WTC11 (cell line): Measurements from ENCODE around the gene KCND3. TPM values are rescaled to one million over a fixed set of nuclear protein-coding genes. Genes with fewer than 3 reads are reported as not detected.

Source experiments
- ATAC-seq: fragments of 200-7000 bp; cut with Tn5 transposase; 2 replicates; pipeline ENCODE4 v1.10.0; 2021; ENCODE audit warnings: mild to moderate bottlenecking, moderate library complexity
- CTCF ChIA-PET: fragments of 300-600 bp; sonication (Branson Sonifier 250); formaldehyde crosslinking; loops from one replicate; lab custom pipeline; 2021; ENCODE audit warnings: antibody characterized with exemption; lab: Charles Lee
- POLR2A ChIA-PET: fragments of 350-600 bp; sonication (Branson Sonifier 250); formaldehyde crosslinking; loops from one replicate; lab custom pipeline; 2021; ENCODE audit warnings: antibody characterized with exemption; lab: Charles Lee
- DNase-seq: peaks from one replicate; pipeline ENCODE4 v3.0.0; 2021; ENCODE audit warnings: low spot score
- H3K27ac Mint-ChIP-seq: 2 replicates; pipeline ENCODE4 v1.8.0; 2021; ENCODE audit warnings: mixed read lengths
- H3K27me3 Mint-ChIP-seq: 2 replicates; pipeline ENCODE4 v1.8.0; 2021; ENCODE audit warnings: low read depth, mild to moderate bottlenecking, moderate library complexity, mixed read lengths
- H3K36me3 Mint-ChIP-seq: 2 replicates; pipeline ENCODE4 v1.8.0; 2021; ENCODE audit warnings: mixed read lengths
- H3K4me1 Mint-ChIP-seq: 2 replicates; pipeline ENCODE4 v1.8.0; 2022; ENCODE audit warnings: mixed read lengths
- H3K4me3 Mint-ChIP-seq: 2 replicates; pipeline ENCODE4 v1.8.0; 2021; ENCODE audit warnings: mild to moderate bottlenecking, moderate library complexity, mixed read lengths
- H3K9me3 Mint-ChIP-seq: 2 replicates; pipeline ENCODE4 v1.8.0; 2021; ENCODE audit warnings: mixed read lengths
- CBFB ChIP-seq: sonication (generic); formaldehyde crosslinking; IDR thresholded peaks from 2 replicates; pipeline ENCODE4 v1.8.1; 2022; ENCODE audit warnings: mild to moderate bottlenecking, low read depth, missing genetic modification reagents
- CREB1 ChIP-seq: sonication (generic); formaldehyde crosslinking; IDR thresholded peaks from 2 replicates; pipeline ENCODE4 v1.8.0; 2023; ENCODE audit warnings: mild to moderate bottlenecking, missing genetic modification reagents
- CREM ChIP-seq: sonication (generic); formaldehyde crosslinking; IDR thresholded peaks from 2 replicates; pipeline ENCODE4 v1.8.1; 2022; ENCODE audit warnings: mild to moderate bottlenecking, missing genetic modification reagents, moderate library complexity
- CTCF ChIP-seq: fragments of 200-600 bp; IDR thresholded peaks from 2 replicates; pipeline ENCODE4 v1.8.0; 2022; ENCODE audit warnings: antibody characterized with exemption
- ELF4 ChIP-seq: sonication (generic); formaldehyde crosslinking; IDR thresholded peaks from 2 replicates; pipeline ENCODE4 v1.8.1; 2022; ENCODE audit warnings: low read depth, mild to moderate bottlenecking, moderate library complexity, missing genetic modification reagents
- FOXJ3 ChIP-seq: sonication (generic); formaldehyde crosslinking; IDR thresholded peaks from 2 replicates; pipeline ENCODE4 v1.9.0; 2021; ENCODE audit warnings: missing genetic modification reagents, mild to moderate bottlenecking, borderline replicate concordance
- FOXP1 ChIP-seq: sonication (generic); formaldehyde crosslinking; IDR thresholded peaks from 2 replicates; pipeline ENCODE4 v1.8.0; 2022; ENCODE audit warnings: missing genetic modification reagents, mild to moderate bottlenecking, moderate library complexity, borderline replicate concordance
- GTF2I ChIP-seq: fragments of 250-450 bp; sonication (Bioruptor Pico); conservative IDR thresholded peaks from 2 replicates; pipeline ENCODE4 v1.4.0; 2021; ENCODE audit warnings: mild to moderate bottlenecking
- JAZF1 ChIP-seq: fragments of 250-450 bp; sonication (Bioruptor Pico); IDR thresholded peaks from 2 replicates; pipeline ENCODE4 v1.9.0; 2021; ENCODE audit warnings: moderate library complexity, mild to moderate bottlenecking, inconsistent platforms
- JUN ChIP-seq: sonication (generic); formaldehyde crosslinking; IDR thresholded peaks from 2 replicates; pipeline ENCODE4 v1.8.0; 2023; ENCODE audit warnings: mild to moderate bottlenecking, missing genetic modification reagents
- MXD4 ChIP-seq: fragments of 250-450 bp; sonication (Bioruptor Pico); IDR thresholded peaks from 2 replicates; pipeline ENCODE4 v1.8.0; 2021; ENCODE audit warnings: mild to moderate bottlenecking, moderate library complexity, borderline replicate concordance
- NFATC4 ChIP-seq: fragments of 250-450 bp; sonication (Bioruptor Pico); IDR thresholded peaks from 2 replicates; pipeline ENCODE4 v1.9.0; 2021; ENCODE audit warnings: mild to moderate bottlenecking
- PRDM15 ChIP-seq: sonication (generic); formaldehyde crosslinking; IDR thresholded peaks from 2 replicates; pipeline ENCODE4 v1.8.0; 2022; ENCODE audit warnings: missing genetic modification reagents
- PREB ChIP-seq: sonication (generic); formaldehyde crosslinking; IDR thresholded peaks from 2 replicates; pipeline ENCODE4 v1.8.1; 2022; ENCODE audit warnings: mild to moderate bottlenecking, missing genetic modification reagents, moderate library complexity, borderline replicate concordance
- RELA ChIP-seq: sonication (generic); formaldehyde crosslinking; IDR thresholded peaks from 2 replicates; pipeline ENCODE4 v1.8.1; 2022; ENCODE audit warnings: missing genetic modification reagents, mild to moderate bottlenecking, borderline replicate concordance
- RORB ChIP-seq: fragments of 250-450 bp; sonication (Bioruptor Pico); IDR thresholded peaks from 2 replicates; pipeline ENCODE4 v1.9.0; 2021; ENCODE audit warnings: mild to moderate bottlenecking
- SOX15 ChIP-seq: fragments of 250-450 bp; sonication (Bioruptor Pico); IDR thresholded peaks from 2 replicates; pipeline ENCODE4 v1.9.0; 2021; ENCODE audit warnings: mild to moderate bottlenecking
- SP1 ChIP-seq: sonication (generic); formaldehyde crosslinking; conservative IDR thresholded peaks from 2 replicates; pipeline ENCODE4 v1.8.1; 2022; ENCODE audit warnings: missing genetic modification reagents
- STAT6 ChIP-seq: sonication (generic); formaldehyde crosslinking; conservative IDR thresholded peaks from 2 replicates; pipeline ENCODE4 v1.8.1; 2023; ENCODE audit warnings: mild to moderate bottlenecking, low read depth, missing genetic modification reagents, moderate library complexity
- TEAD4 ChIP-seq: sonication (generic); formaldehyde crosslinking; IDR thresholded peaks from 2 replicates; pipeline ENCODE4 v1.8.0; 2022; ENCODE audit warnings: mild to moderate bottlenecking, missing genetic modification reagents
- ZNF416 ChIP-seq: fragments of 250-450 bp; sonication (Bioruptor Pico); IDR thresholded peaks from 2 replicates; pipeline ENCODE4 v1.9.0; 2021; ENCODE audit warnings: mild to moderate bottlenecking, inconsistent platforms
- ZNF671 ChIP-seq: fragments of 250-450 bp; sonication (Bioruptor Pico); IDR thresholded peaks from 2 replicates; pipeline ENCODE4 v1.8.0; 2021; ENCODE audit warnings: mild to moderate bottlenecking
- total RNA-seq: library from RNA; stranded (reverse); gene quantifications from 3 replicates; pipeline ENCODE4 v1.2.3, GENCODE V29; 2021
- TF ChIP-seq, protein P1 (sequence below): sonication (generic); formaldehyde crosslinking; IDR thresholded peaks from 2 replicates; pipeline ENCODE4 v1.8.0; 2023; ENCODE audit warnings: mild to moderate bottlenecking, missing genetic modification reagents

KCND3 gene
- total RNA-seq, 1 experiment from 2014 or later = 0.35 TPM

GRCh38 chr1:111968511-111968910 lies 21.0 kb downstream of the KCND3 start:
- TF ChIP-seq FOXJ3 (CRISPR knock-in tag) (no peak), MXD4 (CRISPR knock-in tag) (no peak), CREM (no peak), GTF2I (CRISPR knock-in tag) (no peak), PRDM15 (CRISPR knock-in tag) (no peak), ZNF416 (CRISPR knock-in tag) (no peak), CREB1 (no peak), RORB (CRISPR knock-in tag) (no peak), ELF4 (no peak), CTCF (no peak), TEAD4 (CRISPR knock-in tag) (no peak), SOX15 (CRISPR knock-in tag) (no peak)
- TF ChIP-seq, protein P1, sequence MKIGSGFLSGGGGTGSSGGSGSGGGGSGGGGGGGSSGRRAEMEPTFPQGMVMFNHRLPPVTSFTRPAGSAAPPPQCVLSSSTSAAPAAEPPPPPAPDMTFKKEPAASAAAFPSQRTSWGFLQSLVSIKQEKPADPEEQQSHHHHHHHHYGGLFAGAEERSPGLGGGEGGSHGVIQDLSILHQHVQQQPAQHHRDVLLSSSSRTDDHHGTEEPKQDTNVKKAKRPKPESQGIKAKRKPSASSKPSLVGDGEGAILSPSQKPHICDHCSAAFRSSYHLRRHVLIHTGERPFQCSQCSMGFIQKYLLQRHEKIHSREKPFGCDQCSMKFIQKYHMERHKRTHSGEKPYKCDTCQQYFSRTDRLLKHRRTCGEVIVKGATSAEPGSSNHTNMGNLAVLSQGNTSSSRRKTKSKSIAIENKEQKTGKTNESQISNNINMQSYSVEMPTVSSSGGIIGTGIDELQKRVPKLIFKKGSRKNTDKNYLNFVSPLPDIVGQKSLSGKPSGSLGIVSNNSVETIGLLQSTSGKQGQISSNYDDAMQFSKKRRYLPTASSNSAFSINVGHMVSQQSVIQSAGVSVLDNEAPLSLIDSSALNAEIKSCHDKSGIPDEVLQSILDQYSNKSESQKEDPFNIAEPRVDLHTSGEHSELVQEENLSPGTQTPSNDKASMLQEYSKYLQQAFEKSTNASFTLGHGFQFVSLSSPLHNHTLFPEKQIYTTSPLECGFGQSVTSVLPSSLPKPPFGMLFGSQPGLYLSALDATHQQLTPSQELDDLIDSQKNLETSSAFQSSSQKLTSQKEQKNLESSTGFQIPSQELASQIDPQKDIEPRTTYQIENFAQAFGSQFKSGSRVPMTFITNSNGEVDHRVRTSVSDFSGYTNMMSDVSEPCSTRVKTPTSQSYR = no peak
- Mint-ChIP-seq H3K27me3 (no peaks in the 10 kb centered on the region; the same call in 1 of the 2 replicates), H3K4me1 (peaks cover 19% of the 10 kb centered on the region), H3K4me3 (no peak overlapping the region), H3K36me3 (no peaks in the 10 kb centered on the region), H3K9me3 (no peaks in the 10 kb centered on the region), H3K27ac (no peak overlapping the region)
- no peak for ATAC-seq
- DNase-seq = no peak
- POLR2A ChIA-PET = no interaction called here
- CTCF ChIA-PET = no interaction called here

DNA sequence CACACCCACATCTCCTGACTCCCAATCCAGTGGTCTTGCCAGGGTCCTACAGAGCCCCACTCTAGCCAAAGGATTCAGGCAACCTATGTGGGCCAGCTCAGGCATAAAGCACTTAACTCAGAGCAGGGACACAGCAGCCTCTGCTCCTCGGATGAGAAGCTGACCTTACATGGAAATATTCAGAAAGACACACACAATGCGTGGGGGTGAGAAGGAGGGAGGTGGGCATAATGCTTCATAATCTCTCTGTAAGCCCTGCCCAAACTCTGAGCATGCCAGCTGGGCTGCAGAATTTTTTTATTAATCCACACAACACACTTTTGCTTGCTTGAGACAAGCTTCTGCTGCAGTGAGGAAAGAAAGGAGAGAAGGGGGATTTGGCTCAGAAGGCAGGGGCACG lies 21.6 kb downstream of the KCND3 start:
- ChIA-PET CTCF (interaction anchor here (1.0 kb wide), 1 partner anchor 369 kb away, joined by 3 read pairs; no protein-coding TSS in a partner anchor), POLR2A (no interaction called here)
- no peaks in the 10 kb centered on the region for H3K9me3 Mint-ChIP-seq
- no peak for ATAC-seq
- H3K36me3 Mint-ChIP-seq = no peaks in the 10 kb centered on the region
- no peak for DNase-seq
- no peak overlapping the region for H3K4me3 Mint-ChIP-seq
- peaks cover 21% of the 10 kb centered on the region for H3K4me1 Mint-ChIP-seq
- no peak overlapping the region for H3K27ac Mint-ChIP-seq
- no peaks in the 10 kb centered on the region; the same call in 1 of the 2 replicates for H3K27me3 Mint-ChIP-seq
- no peak for TF ChIP-seq SOX15 (CRISPR knock-in tag)
- TF ChIP-seq CTCF = no peak
- no peak for TF ChIP-seq JAZF1
- no peak for TF ChIP-seq FOXP1 (CRISPR knock-in tag)
- TF ChIP-seq ZNF671 (CRISPR knock-in tag) = no peak
- no peak for TF ChIP-seq PREB (CRISPR knock-in tag)
- no peak for TF ChIP-seq NFATC4
- TF ChIP-seq FOXJ3 (CRISPR knock-in tag) = no peak
- TF ChIP-seq STAT6 = no peak
- TF ChIP-seq RELA (CRISPR knock-in tag) = no peak
- no peak for TF ChIP-seq JUN (CRISPR knock-in tag)
- TF ChIP-seq SP1 (CRISPR knock-in tag) = no peak
- TF ChIP-seq CBFB (CRISPR knock-in tag) = no peak
